Measurements from ENCODE around the gene CPM. TPM values are rescaled to one million over a fixed set of nuclear protein-coding genes. Genes with fewer than 3 reads are reported as not detected.

CPM gene
- total RNA-seq, 1 experiment from 2014 or later = 3.1 TPM

DNA sequence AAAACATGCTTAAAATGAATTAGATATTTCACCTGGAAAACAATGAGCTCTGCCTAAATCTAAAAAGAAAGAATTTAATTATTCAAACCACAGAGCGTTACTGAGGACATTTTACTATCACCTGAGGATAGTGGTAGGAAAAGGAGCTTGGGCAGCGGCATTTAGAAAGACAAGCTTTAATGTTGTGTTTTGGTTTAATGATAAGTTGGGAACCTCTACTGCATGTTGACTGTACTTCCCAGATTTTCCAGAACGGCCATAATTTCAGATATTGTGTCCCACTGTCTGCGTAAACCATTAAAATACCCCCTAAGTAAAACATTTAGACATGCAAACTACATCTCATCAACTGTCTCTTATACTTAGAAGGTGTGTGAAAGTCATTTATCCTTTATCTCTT, 55.4 kb downstream of the CPM start:
- Histone ChIP-seq H2AFZ (ENCODE audit: low read length) (no peak overlapping the region), H3F3A (ENCODE audit: low read length, unreplicated experiment) (no peaks in the 10 kb centered on the region), H3K9me3 (ENCODE audit: low read length) (peaks cover 7% of the 10 kb centered on the region; the same call in 1 of the 2 replicates), H3K4me2 (ENCODE audit: low read length) (no peak overlapping the region), H3K9ac (ENCODE audit: low read length) (no peak overlapping the region), H3K4me1 (ENCODE audit: insufficient read depth, low read length) (no peaks in the 10 kb centered on the region), H3K27me3 (ENCODE audit: low read length) (no peaks in the 10 kb centered on the region), H3K79me2 (ENCODE audit: low read length) (no peaks in the 10 kb centered on the region), H4K20me1 (ENCODE audit: low read length) (no peaks in the 10 kb centered on the region), H3K27ac (ENCODE audit: low read length) (no peak overlapping the region), H3K36me3 (ENCODE audit: low read depth, low read length) (peaks cover 4% of the 10 kb centered on the region; the same call in 1 of the 2 replicates), H3K9me2 (replicated peaks; ENCODE audit: low read length) (no peaks in the 10 kb centered on the region), H3K4me3 (ENCODE audit: low read length) (no peak overlapping the region)
- ChIA-PET CTCF (no interaction called here), POLR2A (ENCODE audit: unreplicated experiment) (interaction anchor here (0.7 kb wide), 1 partner anchor 592 kb away, joined by 3 read pairs; no protein-coding TSS in a partner anchor)
- DNase-seq (no peak), ATAC-seq (no peak)
- TF ChIP-seq, protein P1, sequence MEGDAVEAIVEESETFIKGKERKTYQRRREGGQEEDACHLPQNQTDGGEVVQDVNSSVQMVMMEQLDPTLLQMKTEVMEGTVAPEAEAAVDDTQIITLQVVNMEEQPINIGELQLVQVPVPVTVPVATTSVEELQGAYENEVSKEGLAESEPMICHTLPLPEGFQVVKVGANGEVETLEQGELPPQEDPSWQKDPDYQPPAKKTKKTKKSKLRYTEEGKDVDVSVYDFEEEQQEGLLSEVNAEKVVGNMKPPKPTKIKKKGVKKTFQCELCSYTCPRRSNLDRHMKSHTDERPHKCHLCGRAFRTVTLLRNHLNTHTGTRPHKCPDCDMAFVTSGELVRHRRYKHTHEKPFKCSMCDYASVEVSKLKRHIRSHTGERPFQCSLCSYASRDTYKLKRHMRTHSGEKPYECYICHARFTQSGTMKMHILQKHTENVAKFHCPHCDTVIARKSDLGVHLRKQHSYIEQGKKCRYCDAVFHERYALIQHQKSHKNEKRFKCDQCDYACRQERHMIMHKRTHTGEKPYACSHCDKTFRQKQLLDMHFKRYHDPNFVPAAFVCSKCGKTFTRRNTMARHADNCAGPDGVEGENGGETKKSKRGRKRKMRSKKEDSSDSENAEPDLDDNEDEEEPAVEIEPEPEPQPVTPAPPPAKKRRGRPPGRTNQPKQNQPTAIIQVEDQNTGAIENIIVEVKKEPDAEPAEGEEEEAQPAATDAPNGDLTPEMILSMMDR (conservative IDR thresholded peaks at IDR 0.05; ENCODE audit: low read depth, low read length) = no peak
- TF ChIP-seq EZH2phosphoT487 (IDR thresholded peaks at IDR 0.05; ENCODE audit: borderline replicate concordance, low read length) = no peak
- TF ChIP-seq EZH2 (IDR thresholded peaks at IDR 0.05; ENCODE audit: low read length, unreplicated experiment) = no peak
- no TSS peak for BruUV-seq (replicated peaks)
- intact Hi-C loops (cut with micrococcal nuclease) = no loop called here

DNA sequence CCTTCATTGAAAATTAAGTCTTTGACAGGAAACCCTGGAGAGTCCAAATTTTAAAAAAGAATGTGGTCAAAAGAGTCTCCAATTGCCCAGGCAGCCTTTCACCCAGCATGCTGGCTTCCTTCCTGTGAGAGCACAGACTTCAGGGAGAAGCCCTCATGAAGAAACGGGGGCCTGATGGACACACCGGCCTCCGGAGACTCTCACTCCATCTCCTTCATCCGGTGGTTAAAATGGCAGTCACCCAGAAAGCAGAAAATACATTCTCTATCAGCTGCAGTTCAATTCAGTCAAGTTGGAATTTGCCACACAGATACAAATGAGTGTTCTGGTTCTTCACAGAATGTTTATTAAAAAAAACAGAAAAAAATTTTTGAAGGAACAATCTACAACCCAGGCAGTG, 56.5 kb downstream of the CPM start:
- Histone ChIP-seq H3K9me3 (ENCODE audit: low read length) (peaks cover 7% of the 10 kb centered on the region; the same call in 1 of the 2 replicates), H3K27me3 (ENCODE audit: low read length) (no peaks in the 10 kb centered on the region), H3K9me2 (replicated peaks; ENCODE audit: low read length) (no peaks in the 10 kb centered on the region), H3F3A (ENCODE audit: low read length, unreplicated experiment) (no peaks in the 10 kb centered on the region), H3K79me2 (ENCODE audit: low read length) (no peaks in the 10 kb centered on the region), H3K4me2 (ENCODE audit: low read length) (no peak overlapping the region), H3K4me1 (ENCODE audit: insufficient read depth, low read length) (no peaks in the 10 kb centered on the region), H4K20me1 (ENCODE audit: low read length) (no peaks in the 10 kb centered on the region), H2AFZ (ENCODE audit: low read length) (no peak overlapping the region), H3K36me3 (ENCODE audit: low read depth, low read length) (peaks cover 4% of the 10 kb centered on the region; the same call in 1 of the 2 replicates), H3K27ac (ENCODE audit: low read length) (no peak overlapping the region), H3K9ac (ENCODE audit: low read length) (no peak overlapping the region), H3K4me3 (ENCODE audit: low read length) (no peak overlapping the region)
- no TSS peak for BruUV-seq (replicated peaks)
- POLR2A ChIA-PET (ENCODE audit: unreplicated experiment) = interaction anchor here (0.5 kb wide), 1 partner anchor 806 kb away, joined by 4 read pairs; no protein-coding TSS in a partner anchor
- intact Hi-C loops (cut with micrococcal nuclease) = no loop called here
- TF ChIP-seq EZH2 (IDR thresholded peaks at IDR 0.05; ENCODE audit: low read length, unreplicated experiment) (no peak), EZH2phosphoT487 (IDR thresholded peaks at IDR 0.05; ENCODE audit: borderline replicate concordance, low read length) (no peak)
- TF ChIP-seq, protein P1 (conservative IDR thresholded peaks at IDR 0.05; ENCODE audit: low read depth, low read length) = no peak
- DNase-seq (no peak), ATAC-seq (no peak)
- CTCF ChIA-PET = no interaction called here

DNA sequence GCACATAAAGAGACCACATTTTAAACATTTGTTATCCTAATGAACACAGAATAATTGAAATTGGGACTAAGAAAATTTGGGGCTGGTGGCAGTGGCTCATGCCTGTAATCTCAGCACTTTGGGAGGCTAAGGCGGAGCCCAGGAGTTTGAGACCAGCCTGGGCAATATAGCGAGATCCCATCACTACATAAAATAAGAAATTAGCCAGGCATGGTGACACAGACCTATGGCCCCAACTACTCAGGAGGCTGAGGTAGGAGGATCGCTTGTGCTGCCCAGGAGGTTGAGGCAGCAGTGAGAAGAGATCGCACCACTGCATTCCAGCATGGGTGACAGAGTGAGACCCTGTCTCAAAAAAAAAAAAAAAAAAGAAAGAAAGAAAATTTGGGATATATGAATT, 59.7 kb downstream of the CPM start:
- Histone ChIP-seq H3K79me2 (ENCODE audit: low read length) (no peaks in the 10 kb centered on the region), H3K4me2 (ENCODE audit: low read length) (no peak overlapping the region), H4K20me1 (ENCODE audit: low read length) (no peaks in the 10 kb centered on the region), H3K36me3 (ENCODE audit: low read depth, low read length) (no peaks in the 10 kb centered on the region), H3K9me3 (ENCODE audit: low read length) (0 out of 2 replicates have a peak, but pooled peaks cover 2% of the 10 kb centered on the region), H3K27ac (ENCODE audit: low read length) (no peak overlapping the region), H3K9ac (ENCODE audit: low read length) (no peak overlapping the region), H3K4me1 (ENCODE audit: insufficient read depth, low read length) (no peaks in the 10 kb centered on the region), H3K27me3 (ENCODE audit: low read length) (no peaks in the 10 kb centered on the region), H2AFZ (ENCODE audit: low read length) (no peak overlapping the region), H3F3A (ENCODE audit: low read length, unreplicated experiment) (no peaks in the 10 kb centered on the region), H3K4me3 (ENCODE audit: low read length) (no peak overlapping the region), H3K9me2 (replicated peaks; ENCODE audit: low read length) (no peaks in the 10 kb centered on the region)
- POLR2A ChIA-PET (ENCODE audit: unreplicated experiment) = no interaction called here
- no TSS peak for BruUV-seq (replicated peaks)
- intact Hi-C loops (cut with micrococcal nuclease) = no loop called here
- DNase-seq (no peak), ATAC-seq (no peak)
- TF ChIP-seq EZH2 (IDR thresholded peaks at IDR 0.05; ENCODE audit: low read length, unreplicated experiment) = no peak
- no peak for TF ChIP-seq EZH2phosphoT487 (IDR thresholded peaks at IDR 0.05; ENCODE audit: borderline replicate concordance, low read length)
- TF ChIP-seq, protein P1 (conservative IDR thresholded peaks at IDR 0.05; ENCODE audit: low read depth, low read length) = no peak
- CTCF ChIA-PET = no interaction called here
